Skeletal muscle satellite cell (primary cell): Measurements from ENCODE around the gene TAS2R8. TPM values are rescaled to one million over a fixed set of nuclear protein-coding genes. Genes with fewer than 3 reads are reported as not detected.

Experiments
- H3K27me3 ChIP-seq: 2 replicates; pipeline ENCODE4 v1.7.0; 2013; ENCODE audit warnings: low read length; ENCODE audit not compliant: control insufficient read depth, insufficient read depth
- H3K36me3 ChIP-seq: 2 replicates; pipeline ENCODE4 v1.7.0; 2013; ENCODE audit warnings: mild to moderate bottlenecking, control low read depth, low read length; ENCODE audit not compliant: insufficient read depth
- H3K4me1 ChIP-seq: 2 replicates; pipeline ENCODE4 v1.7.0; 2013; ENCODE audit warnings: low read length; ENCODE audit not compliant: control insufficient read depth, insufficient read depth
- H3K4me2 ChIP-seq: 2 replicates; pipeline ENCODE4 v1.7.0; 2013; ENCODE audit warnings: mild to moderate bottlenecking, low read length
- H3K4me3 ChIP-seq: 2 replicates; pipeline ENCODE4 v1.7.0; 2013; ENCODE audit warnings: low read length
- H3K9ac ChIP-seq: 2 replicates; pipeline ENCODE4 v1.7.0; 2013; ENCODE audit warnings: mild to moderate bottlenecking, low read depth, low read length, moderate library complexity
- H3K9me3 ChIP-seq: replicated peaks from 2 replicates; pipeline ENCODE4 v1.7.0; 2013; ENCODE audit warnings: mild to moderate bottlenecking, control low read depth, low read length
- total RNA-seq: library from RNA; depleted of rRNA; stranded (reverse); fragments of >200 nt; gene quantifications from 2 replicates; pipeline ENCODE4 v1.2.3, GENCODE V29; 2012; rRNA removed

Gene TAS2R8
- total RNA-seq, result 0.25 TPM in 1 of 2 replicates, not detected in the other

DNA sequence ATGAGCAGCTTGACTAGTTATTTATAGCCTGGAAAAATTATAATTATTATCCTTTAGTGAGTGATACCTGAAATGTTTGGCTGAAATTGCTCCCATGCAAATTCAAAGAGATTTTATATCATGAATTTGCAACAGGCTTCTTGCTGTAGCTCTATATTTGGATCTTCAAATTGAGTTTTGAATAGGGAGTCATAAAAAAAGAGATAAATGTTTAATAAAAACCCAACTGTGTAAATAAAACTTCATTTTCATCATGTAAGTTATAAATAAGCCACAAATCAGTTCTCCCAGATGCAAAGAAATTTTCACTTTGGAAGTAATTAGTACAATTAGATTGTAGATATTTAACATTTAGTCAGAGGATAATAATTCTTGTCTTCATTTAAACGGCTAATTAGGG lies at the start of gene TAS2R8:
Gene TAS2R8 (minus strand): TSS at position 101 of the 400 bp plus-strand sequence. CDS start 306 bp downstream, outside the sequence.
- no peak within 1 kb of the TSS for H3K4me2 ChIP-seq
- no peaks in the 10 kb centered on the region for H3K27me3 ChIP-seq

GRCh38 chr12:10855807-10856206 lies 48.7 kb upstream of the TAS2R8 start:
- Histone ChIP-seq H3K27me3 (no peaks in the 10 kb centered on the region), H3K4me2 (no peak overlapping the region), H3K4me3 (no peak overlapping the region), H3K4me1 (peaks cover 6% of the 10 kb centered on the region), H3K9ac (no peak overlapping the region), H3K36me3 (no peaks in the 10 kb centered on the region), H3K9me3 (no peaks in the 10 kb centered on the region)

More for the DNA sequence above, at the start of gene TAS2R8:
- H3K4me3 ChIP-seq, result no peak within 1 kb of the TSS
- H3K9me3 ChIP-seq, result no peaks in the 10 kb centered on the region
- no peak within 1 kb of the TSS for H3K9ac ChIP-seq
- no peaks in the 10 kb centered on the region for H3K36me3 ChIP-seq
- H3K4me1 ChIP-seq, result no peaks in the 10 kb centered on the region

GRCh38 chr12:10853776-10854175 lies 46.7 kb upstream of the TAS2R8 start:
- Histone ChIP-seq H3K4me3 (no peak overlapping the region), H3K9ac (no peak overlapping the region), H3K27me3 (no peaks in the 10 kb centered on the region), H3K4me2 (no peak overlapping the region), H3K9me3 (no peaks in the 10 kb centered on the region), H3K4me1 (peaks cover 6% of the 10 kb centered on the region), H3K36me3 (no peaks in the 10 kb centered on the region)

DNA sequence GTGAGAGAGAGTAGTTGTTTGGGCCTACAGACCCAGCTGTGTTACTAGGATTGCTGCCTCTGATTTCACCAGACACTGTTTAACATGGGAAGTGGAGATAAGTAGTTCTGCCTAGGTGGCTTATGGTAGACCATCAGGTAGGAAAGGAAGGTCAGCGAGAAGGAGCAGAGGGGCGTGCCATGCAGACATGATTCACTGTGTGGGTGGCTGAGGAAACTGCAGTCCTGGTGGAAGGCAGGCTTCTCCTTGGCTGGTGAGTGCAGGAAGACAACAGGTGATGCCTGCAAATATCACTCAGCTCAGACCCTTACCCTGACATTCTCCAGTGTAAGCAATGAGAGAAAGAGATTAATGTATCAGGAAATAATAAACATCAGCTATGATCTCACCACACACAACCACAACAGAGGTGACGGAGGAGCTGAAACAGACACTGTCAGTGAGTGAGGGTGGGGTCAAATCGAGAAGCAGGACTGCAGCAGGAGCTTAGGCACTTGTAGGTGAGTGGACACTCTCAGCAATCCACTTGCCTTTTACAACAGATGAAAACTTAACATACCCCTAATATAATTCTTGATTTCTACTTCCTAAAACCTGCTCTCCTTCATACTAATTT lies 44.3 kb upstream of the TAS2R8 start:
- Histone ChIP-seq H3K4me1 (peaks cover 6% of the 10 kb centered on the region), H3K9me3 (no peaks in the 10 kb centered on the region), H3K4me3 (no peak overlapping the region), H3K27me3 (no peaks in the 10 kb centered on the region), H3K9ac (no peak overlapping the region), H3K4me2 (no peak overlapping the region), H3K36me3 (no peaks in the 10 kb centered on the region)

- H3K9me3 ChIP-seq, result no peaks in the 10 kb centered on the region
- no peaks in the 10 kb centered on the region for H3K27me3 ChIP-seq
- H3K4me2 ChIP-seq, result no peak within 1 kb of the TSS
- H3K4me3 ChIP-seq, result no peak within 1 kb of the TSS
- H3K9ac ChIP-seq, result no peak within 1 kb of the TSS
- H3K36me3 ChIP-seq, result no peaks in the 10 kb centered on the region
- peaks cover 6% of the 10 kb centered on the region for H3K4me1 ChIP-seq
Observed at GRCh38 chr12:10849425-10849878, 42.4 kb upstream of the TAS2R8 start, which contains the start of gene PRR4. PRR4 (minus strand) TSS chr12:10849475; CDS start chr12:10849437, 38 bp downstream.

DNA sequence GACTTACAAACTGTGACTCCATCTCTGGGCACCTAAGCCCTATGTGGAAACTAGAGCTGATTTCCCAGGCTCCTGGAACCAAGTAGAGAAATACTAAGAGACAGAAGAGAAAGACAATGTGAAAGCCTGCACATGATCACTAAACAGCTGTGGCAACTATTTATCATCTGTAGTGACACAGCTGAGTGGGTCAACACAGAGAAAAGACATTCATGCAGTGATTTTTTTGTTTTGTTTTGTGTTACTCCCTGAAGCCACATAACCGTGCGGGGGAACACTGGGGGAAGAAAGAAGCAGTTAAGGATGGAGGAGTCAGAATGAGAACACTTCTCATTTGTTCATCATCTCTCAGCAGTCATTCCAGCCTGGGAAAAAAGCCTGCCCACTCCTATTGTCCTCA lies 40.7 kb upstream of the TAS2R8 start:
- H3K36me3 ChIP-seq, result no peaks in the 10 kb centered on the region
- no peak overlapping the region for H3K9ac ChIP-seq
- peaks cover 6% of the 10 kb centered on the region for H3K4me1 ChIP-seq
- H3K4me2 ChIP-seq, result no peak overlapping the region
- no peak overlapping the region for H3K4me3 ChIP-seq
- no peaks in the 10 kb centered on the region for H3K27me3 ChIP-seq
- H3K9me3 ChIP-seq, result no peaks in the 10 kb centered on the region

GRCh38 chr12:10842862-10843261 lies 35.8 kb upstream of the TAS2R8 start:
- Histone ChIP-seq H3K9ac (no peak overlapping the region), H3K4me3 (no peak overlapping the region), H3K27me3 (no peaks in the 10 kb centered on the region), H3K9me3 (no peaks in the 10 kb centered on the region), H3K4me1 (no peaks in the 10 kb centered on the region), H3K4me2 (no peak overlapping the region), H3K36me3 (no peaks in the 10 kb centered on the region)

- H3K27me3 ChIP-seq, result no peaks in the 10 kb centered on the region
- no peak overlapping the region for H3K4me3 ChIP-seq
- peaks cover 2% of the 10 kb centered on the region for H3K36me3 ChIP-seq
- no peaks in the 10 kb centered on the region for H3K4me1 ChIP-seq
- H3K9ac ChIP-seq, result no peak overlapping the region
- no peak overlapping the region for H3K4me2 ChIP-seq
- no peaks in the 10 kb centered on the region for H3K9me3 ChIP-seq
Observed at GRCh38 chr12:10838461-10838860, 31.4 kb upstream of the TAS2R8 start.

DNA sequence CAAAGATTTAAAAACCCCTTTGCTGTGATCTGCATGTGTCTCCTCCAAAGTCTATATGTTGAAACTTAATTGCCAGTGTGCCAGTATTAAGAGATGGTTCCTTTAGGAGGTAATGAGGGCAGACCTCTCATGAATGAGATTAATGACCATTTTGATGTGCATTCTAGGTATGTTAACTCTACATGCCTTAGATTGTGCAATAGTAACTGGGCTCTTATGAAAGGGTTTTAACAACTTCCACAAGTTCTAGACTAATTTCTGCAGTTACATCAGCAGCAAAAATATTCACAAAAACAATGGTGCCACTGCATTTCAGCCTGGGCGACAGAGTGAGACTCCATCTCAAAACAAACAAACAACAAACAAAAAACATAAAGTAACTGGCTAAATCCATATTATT lies 22.9 kb upstream of the TAS2R8 start:
- no peaks in the 10 kb centered on the region for H3K27me3 ChIP-seq
- no peaks in the 10 kb centered on the region for H3K36me3 ChIP-seq
- H3K9ac ChIP-seq, result no peak overlapping the region
- no peak overlapping the region for H3K4me3 ChIP-seq
- no peak overlapping the region for H3K4me2 ChIP-seq
- H3K9me3 ChIP-seq, result no peaks in the 10 kb centered on the region
- no peaks in the 10 kb centered on the region for H3K4me1 ChIP-seq

DNA sequence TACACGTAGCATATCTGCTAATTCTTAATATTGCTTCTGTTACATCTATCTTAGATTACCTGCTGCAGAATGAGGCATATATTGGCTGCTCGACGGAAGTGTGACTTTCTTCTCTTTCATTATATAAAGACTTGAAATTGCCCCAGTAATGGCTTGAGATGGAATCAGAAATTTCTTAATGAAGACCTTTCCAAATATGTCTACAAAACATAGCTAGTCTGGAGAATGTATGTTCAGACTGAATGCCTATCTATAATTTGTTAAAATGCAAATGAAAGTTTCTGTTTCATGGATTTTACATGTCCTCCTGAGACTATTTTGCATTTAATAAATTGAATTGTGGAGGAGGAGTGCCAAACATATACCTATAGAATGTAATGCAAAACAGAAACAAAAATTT lies 19.2 kb upstream of the TAS2R8 start, which contains the start of gene TAS2R10:
Gene TAS2R10 (minus strand): TSS at position 101 of the 400 bp plus-strand sequence. CDS start 89 bp downstream, at position 12.
- no peaks in the 10 kb centered on the region for H3K36me3 ChIP-seq
- no peak within 1 kb of the TSS for H3K9ac ChIP-seq

GRCh38 chr12:10824957-10825356 lies 17.9 kb upstream of the TAS2R8 start:
- no peak overlapping the region for H3K4me2 ChIP-seq
- H3K9me3 ChIP-seq, result no peaks in the 10 kb centered on the region
- H3K27me3 ChIP-seq, result no peaks in the 10 kb centered on the region
- H3K9ac ChIP-seq, result no peak overlapping the region
- no peak overlapping the region for H3K4me3 ChIP-seq
- no peaks in the 10 kb centered on the region for H3K36me3 ChIP-seq
- H3K4me1 ChIP-seq, result no peaks in the 10 kb centered on the region

More for the DNA sequence above, 19.2 kb upstream of the TAS2R8 start, which contains the start of gene TAS2R10:
- H3K9me3 ChIP-seq, result no peaks in the 10 kb centered on the region
- H3K4me3 ChIP-seq, result no peak within 1 kb of the TSS
- H3K27me3 ChIP-seq, result no peaks in the 10 kb centered on the region
- H3K4me1 ChIP-seq, result no peaks in the 10 kb centered on the region
- no peak within 1 kb of the TSS for H3K4me2 ChIP-seq
